ENCODE measurements around the gene ITGA3. TPM values are rescaled to one million over a fixed set of nuclear protein-coding genes. Genes with fewer than 3 reads are reported as not detected.

ITGA3 gene
- total RNA-seq, 1 experiment from 2014 or later = 1.4 TPM

- BruUV-seq (replicated peaks) = no TSS peak
Measured at GRCh38 chr17:50094243-50094752, 38.4 kb downstream of the ITGA3 start.

GRCh38 chr17:50094753-50095619 is 39.1 kb downstream of the ITGA3 start, which contains the start of gene PDK2:
Gene PDK2 (plus strand): TSS chr17:50095351. CDS start chr17:50095436, 85 bp downstream.
- Histone ChIP-seq H3K27ac (ENCODE audit: low read depth, low read length, poor library complexity, severe bottlenecking) (peak within 1 kb of the TSS; percentile 82), H3K4me1 (ENCODE audit: insufficient read depth, low read length, poor library complexity, severe bottlenecking) (peaks cover 10% of the 10 kb centered on the region), H3K36me3 (ENCODE audit: insufficient read depth, low read length, poor library complexity, severe bottlenecking) (no peaks in the 10 kb centered on the region), H3K27me3 (replicated peaks; ENCODE audit: insufficient read depth, low read depth, low read length, poor library complexity) (no peaks in the 10 kb centered on the region), H3K9me3 (ENCODE audit: low read depth, low read length, poor library complexity, severe bottlenecking) (no peaks in the 10 kb centered on the region), H3K4me3 (ENCODE audit: low read depth, low read length, poor library complexity, severe bottlenecking) (peak within 1 kb of the TSS; percentile 77)
- CTCF ChIA-PET = interaction anchor here (0.6 to 1.4 kb wide), 19 partner anchors 10 to 203 kb away, joined by 3 to 10 read pairs (median 4); no protein-coding TSS in a partner anchor
- BruUV-seq (replicated peaks) = no TSS peak
- intact Hi-C loops (cut with micrococcal nuclease; ENCODE audit: unreplicated experiment) = loop anchor here (2.0 kb wide), 2 partner anchors 66 to 202 kb away; no protein-coding TSS in a partner anchor
- POLR2A ChIA-PET (ENCODE audit: low non-redundant PET) = interaction anchor here (0.6 kb wide), 1 partner anchor 1793 kb away, joined by 11 read pairs; no protein-coding TSS in a partner anchor
- TF ChIP-seq EZH2 (IDR thresholded peaks at IDR 0.05; ENCODE audit: borderline replicate concordance, low read depth, low read length, poor library complexity, severe bottlenecking) (no peak), CTCF (conservative IDR thresholded peaks at IDR 0.05; ENCODE audit: low read depth, low read length) (no peak)
- DNase-seq (ENCODE audit: low spot score) = peak; percentile 99

More at GRCh38 chr17:50094243-50094752, 38.4 kb downstream of the ITGA3 start:
- peak overlapping the region; percentile 77 for H3K4me3 ChIP-seq (ENCODE audit: low read depth, low read length, poor library complexity, severe bottlenecking)
- TF ChIP-seq EZH2 (IDR thresholded peaks at IDR 0.05; ENCODE audit: borderline replicate concordance, low read depth, low read length, poor library complexity, severe bottlenecking) = no peak
- peak; percentile 94 for TF ChIP-seq CTCF (conservative IDR thresholded peaks at IDR 0.05; ENCODE audit: low read depth, low read length)
- peak; percentile 94 for DNase-seq (ENCODE audit: low spot score)
- H3K27ac ChIP-seq (ENCODE audit: low read depth, low read length, poor library complexity, severe bottlenecking) = no peak overlapping the region
- CTCF ChIA-PET = interaction anchor here (0.6 to 1.4 kb wide), 21 partner anchors 10 to 204 kb away, joined by 3 to 10 read pairs (median 4); no protein-coding TSS in a partner anchor
- H3K9me3 ChIP-seq (ENCODE audit: low read depth, low read length, poor library complexity, severe bottlenecking) = no peaks in the 10 kb centered on the region
- POLR2A ChIA-PET (ENCODE audit: low non-redundant PET) = interaction anchor here (0.6 kb wide), 1 partner anchor 1794 kb away, joined by 11 read pairs; no protein-coding TSS in a partner anchor
- H3K27me3 ChIP-seq (replicated peaks; ENCODE audit: insufficient read depth, low read depth, low read length, poor library complexity) = no peaks in the 10 kb centered on the region
- H3K4me1 ChIP-seq (ENCODE audit: insufficient read depth, low read length, poor library complexity, severe bottlenecking) = peaks cover 10% of the 10 kb centered on the region
- no peaks in the 10 kb centered on the region for H3K36me3 ChIP-seq (ENCODE audit: insufficient read depth, low read length, poor library complexity, severe bottlenecking)
- intact Hi-C loops (cut with micrococcal nuclease; ENCODE audit: unreplicated experiment) = loop anchor here (2.0 kb wide), 2 partner anchors 67 to 203 kb away; no protein-coding TSS in a partner anchor

GRCh38 chr17:50095626-50096037 is 39.7 kb downstream of the ITGA3 start:
- POLR2A ChIA-PET (ENCODE audit: low non-redundant PET) = no interaction called here
- BruUV-seq (replicated peaks) = no TSS peak
- Histone ChIP-seq H3K4me1 (ENCODE audit: insufficient read depth, low read length, poor library complexity, severe bottlenecking) (peaks cover 10% of the 10 kb centered on the region), H3K9me3 (ENCODE audit: low read depth, low read length, poor library complexity, severe bottlenecking) (no peaks in the 10 kb centered on the region), H3K36me3 (ENCODE audit: insufficient read depth, low read length, poor library complexity, severe bottlenecking) (no peaks in the 10 kb centered on the region), H3K27me3 (replicated peaks; ENCODE audit: insufficient read depth, low read depth, low read length, poor library complexity) (no peaks in the 10 kb centered on the region), H3K4me3 (ENCODE audit: low read depth, low read length, poor library complexity, severe bottlenecking) (peak overlapping the region; percentile 77), H3K27ac (ENCODE audit: low read depth, low read length, poor library complexity, severe bottlenecking) (peak overlapping the region; percentile 82)
- TF ChIP-seq EZH2 (IDR thresholded peaks at IDR 0.05; ENCODE audit: borderline replicate concordance, low read depth, low read length, poor library complexity, severe bottlenecking) = no peak
- TF ChIP-seq CTCF (conservative IDR thresholded peaks at IDR 0.05; ENCODE audit: low read depth, low read length) = no peak
- intact Hi-C loops (cut with micrococcal nuclease; ENCODE audit: unreplicated experiment) = loop anchor here (2.0 kb wide), 2 partner anchors 65 to 201 kb away; no protein-coding TSS in a partner anchor
- DNase-seq (ENCODE audit: low spot score) = no peak
- CTCF ChIA-PET = no interaction called here

Data from A673 (cell line).